Activated effector memory CD4-positive, alpha-beta T cell treated with Interleukin-2 at 50 U/mL for 16 hours (primary cell): ENCODE measurements around the gene B4GALNT2.

ENCODE experiments used
- DNase-seq: peaks from one replicate; pipeline ENCODE4 v3.0.0-alpha.2; 2020

The B4GALNT2 gene

DNA sequence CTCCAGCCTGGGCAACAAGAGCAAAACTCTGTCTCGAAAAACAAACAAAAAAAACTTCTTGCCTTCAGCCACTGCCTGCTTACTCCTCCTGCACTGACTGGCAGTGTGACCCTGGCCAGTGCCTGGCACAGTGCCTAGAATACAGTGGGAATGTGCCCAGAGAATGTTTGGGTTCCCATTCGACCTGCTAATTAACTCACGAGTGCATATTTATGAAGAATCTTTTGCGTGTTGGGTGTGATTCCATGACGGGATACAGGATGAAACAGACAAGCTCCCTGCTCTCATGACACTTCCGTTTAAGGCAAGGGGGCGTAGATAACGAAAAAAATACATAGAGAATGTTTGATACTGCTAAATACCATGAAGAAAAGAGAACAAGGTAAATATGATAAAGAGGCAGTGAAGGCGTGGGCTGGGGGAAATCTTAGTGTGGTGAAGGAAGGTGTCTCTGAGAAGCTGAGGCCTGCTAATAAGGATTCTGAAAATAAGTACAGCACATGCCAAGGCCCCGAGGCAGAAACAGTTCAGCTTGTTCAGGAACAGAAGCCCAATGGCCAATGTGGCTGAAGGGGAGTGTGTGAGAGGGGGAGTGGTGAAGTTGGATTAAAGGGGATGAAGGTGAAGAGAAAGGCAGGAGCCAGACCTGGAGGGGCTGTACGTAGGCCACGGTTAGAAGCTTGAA lies 82.2 kb downstream of the B4GALNT2 start:
- DNase-seq, result no peak

DNA sequence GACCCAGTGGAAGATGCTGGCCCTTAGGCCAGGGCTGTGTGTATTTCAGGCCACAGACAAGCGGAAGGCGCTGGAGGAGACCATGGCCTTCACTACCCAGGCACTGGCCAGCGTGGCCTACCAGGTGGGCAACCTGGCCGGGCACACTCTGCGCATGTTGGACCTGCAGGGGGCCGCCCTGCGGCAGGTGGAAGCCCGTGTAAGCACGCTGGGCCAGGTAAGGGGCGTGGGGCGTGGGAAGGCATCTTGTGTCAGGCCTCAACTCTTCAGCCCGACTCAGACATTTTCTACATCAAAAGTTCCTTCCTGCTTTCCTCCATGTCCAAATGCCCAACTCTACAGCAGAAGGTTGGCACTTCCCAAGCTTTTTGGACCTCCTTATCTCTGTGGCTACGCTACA lies 83.9 kb downstream of the B4GALNT2 start:
- no peak for DNase-seq

DNA sequence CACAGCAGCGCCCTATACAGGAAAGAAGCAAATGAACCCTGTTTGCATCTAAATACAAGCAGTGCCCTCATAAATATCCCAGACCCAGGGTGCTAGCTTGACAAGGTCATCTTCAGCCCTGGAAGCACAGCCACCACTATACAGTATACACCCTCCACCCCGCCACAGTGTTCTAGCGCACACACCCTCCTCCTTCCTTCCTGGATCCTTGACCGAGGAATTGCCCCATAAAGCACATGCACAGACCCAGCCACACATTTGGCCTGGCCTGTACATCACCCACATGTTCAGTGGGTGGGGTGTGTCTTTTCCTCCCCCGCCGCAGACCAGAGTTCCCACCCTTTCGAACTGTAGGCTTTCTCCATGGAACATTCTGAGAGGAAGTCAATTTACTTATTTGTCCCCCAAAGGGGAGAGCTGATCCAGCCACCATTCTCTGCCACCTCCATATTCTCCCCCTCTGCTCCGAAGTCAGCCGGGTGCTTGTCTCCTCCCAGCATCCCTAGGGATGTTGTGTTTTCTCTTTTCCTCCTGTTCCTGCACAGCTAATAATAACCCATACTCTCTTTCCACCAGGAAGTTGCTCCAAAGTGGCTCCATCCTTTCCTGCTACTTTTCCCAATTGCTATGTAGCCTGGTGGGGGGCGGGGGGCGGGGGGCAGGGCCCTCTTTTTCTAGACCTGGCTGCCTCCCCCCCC lies 84.5 kb downstream of the B4GALNT2 start:
- DNase-seq, result no peak

DNA sequence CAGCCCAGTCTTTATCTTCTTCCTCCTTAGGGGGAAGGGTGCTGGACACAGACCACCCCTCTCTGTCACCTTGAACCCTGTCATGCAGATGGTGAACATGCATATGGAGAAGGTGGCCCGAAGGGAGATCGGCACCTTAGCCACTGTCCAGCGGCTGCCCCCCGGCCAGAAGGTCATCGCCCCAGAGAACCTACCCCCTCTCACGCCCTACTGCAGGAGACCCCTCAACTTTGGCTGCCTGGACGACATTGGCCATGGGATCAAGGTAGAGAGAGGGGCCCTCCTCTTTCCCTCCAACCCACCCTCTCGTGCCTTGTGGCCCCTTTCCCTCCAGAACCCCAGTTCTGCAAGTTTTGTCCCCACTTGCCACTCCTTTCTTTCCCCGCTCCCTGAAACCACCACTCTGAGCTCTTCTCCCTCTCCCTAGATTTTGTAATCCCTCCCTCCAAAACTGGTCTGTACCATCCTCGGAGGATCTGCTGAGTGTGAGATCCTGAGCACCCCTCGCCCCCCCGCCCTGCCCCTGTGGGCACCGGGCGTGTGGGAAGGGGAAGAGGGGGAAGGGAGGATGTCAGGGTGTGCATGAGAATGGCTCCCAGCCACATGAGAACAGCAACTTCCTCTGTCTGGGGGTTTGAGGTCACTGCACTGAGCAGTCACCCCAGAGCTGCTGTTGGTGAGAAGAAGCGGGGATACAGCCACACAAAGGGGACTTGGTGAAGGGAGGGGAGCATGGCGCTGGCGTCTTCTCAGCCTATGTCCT lies 85.3 kb downstream of the B4GALNT2 start:
- DNase-seq, result peak; percentile 61

DNA sequence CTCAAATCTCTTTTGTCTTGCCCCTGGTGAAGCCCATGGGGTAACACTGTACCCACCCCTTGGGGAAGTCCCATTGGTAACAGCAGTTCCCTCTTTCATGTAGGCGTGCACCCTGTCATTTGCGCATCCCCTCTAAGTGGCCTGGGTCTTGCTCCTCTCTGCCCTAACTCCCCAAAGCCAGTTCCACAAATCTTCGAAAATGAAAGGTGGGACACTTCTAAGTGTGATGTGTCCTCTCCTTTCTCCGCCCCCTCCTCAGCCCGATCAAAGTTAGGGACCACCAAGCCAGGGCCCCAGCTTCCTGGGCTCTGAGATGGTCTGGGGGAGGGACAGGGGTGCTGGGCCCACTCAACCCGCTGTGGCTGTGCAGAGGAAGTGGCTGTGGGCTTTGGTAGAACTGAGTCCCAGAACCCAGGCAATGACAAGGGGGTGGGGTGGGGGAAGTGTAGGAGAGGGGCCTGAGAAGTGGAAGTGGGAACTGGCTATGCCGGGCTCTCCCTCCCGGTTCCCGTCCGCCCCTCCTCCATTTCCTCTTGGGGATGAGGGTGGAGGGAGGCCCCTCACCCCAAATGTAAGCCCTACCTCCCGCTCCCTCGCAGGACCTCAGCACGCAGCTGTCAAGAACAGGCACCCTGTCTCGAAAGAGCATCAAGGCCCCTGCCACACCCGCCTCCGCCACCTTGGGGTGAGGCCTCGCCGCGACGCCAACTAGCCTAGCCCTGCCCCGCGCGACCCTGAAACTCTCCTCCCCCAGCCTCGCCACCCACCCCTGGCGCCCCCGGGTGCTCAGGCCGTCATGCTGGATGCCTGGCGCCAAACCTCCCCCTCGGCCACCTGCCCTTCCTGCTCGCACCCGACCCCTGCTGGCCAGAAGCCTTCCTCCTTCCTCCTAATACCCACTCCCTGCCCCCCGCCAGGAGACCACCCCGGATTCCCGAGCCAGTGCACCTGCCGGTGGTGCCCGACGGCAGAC lies 86.7 kb downstream of the B4GALNT2 start:
- no peak for DNase-seq

DNA sequence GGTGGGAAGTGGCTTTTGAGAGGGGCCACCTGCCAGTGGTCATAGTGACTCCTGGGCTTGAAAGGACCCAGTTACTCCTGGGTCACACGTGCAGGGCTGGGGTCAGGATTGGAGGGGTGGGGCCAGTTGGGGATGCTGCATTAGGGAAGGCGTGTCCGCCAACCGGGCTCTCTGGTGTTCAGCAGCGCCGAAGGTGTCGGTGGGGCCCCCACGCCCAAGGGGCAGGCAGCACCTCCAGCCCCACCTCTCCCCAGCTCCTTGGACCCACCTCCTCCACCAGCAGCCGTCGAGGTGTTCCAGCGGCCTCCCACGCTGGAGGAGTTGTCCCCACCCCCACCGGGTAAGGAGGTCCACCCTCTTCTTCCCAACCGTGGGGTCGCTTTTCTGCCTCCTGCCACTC lies 87.4 kb downstream of the B4GALNT2 start:
- DNase-seq, result no peak

DNA sequence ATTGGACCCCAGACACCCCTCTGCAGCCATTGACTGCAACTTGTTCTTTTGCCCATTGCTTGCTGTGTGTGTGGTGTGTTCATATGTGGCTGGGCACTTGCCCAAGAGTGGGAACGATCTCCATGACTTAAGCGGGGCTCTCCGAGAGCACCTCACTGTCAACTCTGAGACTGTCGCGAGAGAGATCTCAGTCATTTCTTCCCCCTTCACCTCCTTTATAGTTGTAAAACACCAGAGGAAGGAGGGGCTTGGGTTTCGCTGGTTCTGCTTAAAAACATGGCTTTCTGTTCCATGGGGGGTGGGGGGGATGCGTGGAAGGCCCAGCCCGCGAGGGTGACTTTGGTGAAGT lies 90.6 kb downstream of the B4GALNT2 start:
- DNase-seq, result no peak

DNA sequence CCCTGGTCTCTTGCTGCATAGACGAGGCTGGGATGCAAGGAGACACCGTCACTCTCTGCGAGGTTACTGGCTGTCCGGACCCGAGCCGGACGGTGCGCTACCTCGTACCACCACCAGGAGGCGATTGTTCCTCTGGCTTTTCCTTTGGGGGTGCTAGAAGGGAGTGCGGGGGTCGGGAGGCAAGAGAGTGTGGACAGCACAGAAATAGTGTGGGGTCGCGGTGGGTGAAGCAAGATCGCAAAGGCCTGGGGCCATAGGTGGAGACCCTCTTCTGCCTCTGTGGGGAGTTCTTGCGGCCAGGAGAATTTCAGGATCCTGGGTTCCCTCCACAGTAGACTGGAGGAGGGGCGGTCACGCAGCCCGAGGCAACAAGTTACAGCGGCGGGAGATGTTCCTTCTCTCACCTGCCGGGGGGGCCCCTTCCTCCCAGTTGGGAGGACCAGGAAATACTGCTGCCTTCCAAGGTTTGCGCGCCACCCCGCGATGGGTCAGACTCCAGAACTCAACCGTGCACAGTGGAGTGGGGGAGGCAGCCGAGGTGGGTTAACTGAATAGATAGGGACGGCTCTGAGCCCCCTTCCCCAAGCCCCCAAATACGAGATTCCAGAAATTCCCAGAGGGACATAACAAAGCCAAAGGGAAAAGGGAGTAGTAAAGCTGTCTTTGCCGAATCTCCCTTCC lies 91.1 kb downstream of the B4GALNT2 start:
- peak; percentile 38 for DNase-seq

DNA sequence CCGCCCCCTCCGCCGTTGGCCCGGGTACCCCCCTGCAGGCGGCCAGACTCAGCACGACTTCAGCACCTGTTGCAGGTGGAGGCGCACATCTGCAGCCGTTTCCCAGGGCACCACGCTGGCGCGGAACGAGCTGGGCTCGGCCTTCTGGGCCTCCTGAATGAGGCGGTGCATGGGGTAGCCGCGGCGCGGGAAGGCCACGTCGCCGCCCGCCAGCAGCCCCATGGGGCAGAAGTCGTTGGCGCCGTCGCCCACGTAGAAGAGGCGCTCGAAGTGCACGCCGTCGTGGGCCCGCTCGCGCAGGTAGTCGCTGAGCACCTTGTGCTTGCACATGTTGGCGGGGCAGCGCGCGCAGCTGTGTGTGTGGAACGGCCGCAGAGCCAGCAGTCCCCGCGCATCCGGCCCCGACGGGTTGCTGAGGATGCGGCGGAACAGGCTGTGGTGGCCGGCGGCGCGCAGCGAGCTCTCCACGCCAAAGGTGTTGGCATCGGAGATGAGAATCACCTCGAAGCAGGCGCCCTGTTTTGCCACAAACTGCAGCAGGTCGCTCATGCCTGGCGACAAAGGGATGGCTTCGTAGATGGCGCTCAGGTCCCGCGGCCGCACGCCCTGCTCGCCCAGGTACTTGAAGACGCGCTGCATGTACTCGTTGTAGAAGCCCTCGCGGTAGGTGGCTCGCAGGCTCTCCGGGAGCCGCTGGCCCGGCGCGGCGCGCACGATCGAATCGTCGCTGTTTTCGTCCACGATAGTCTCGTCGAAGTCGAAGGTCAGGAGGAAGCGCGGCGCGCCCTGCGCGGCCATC lies 91.8 kb downstream of the B4GALNT2 start:
- DNase-seq, result peak; percentile 43

DNA sequence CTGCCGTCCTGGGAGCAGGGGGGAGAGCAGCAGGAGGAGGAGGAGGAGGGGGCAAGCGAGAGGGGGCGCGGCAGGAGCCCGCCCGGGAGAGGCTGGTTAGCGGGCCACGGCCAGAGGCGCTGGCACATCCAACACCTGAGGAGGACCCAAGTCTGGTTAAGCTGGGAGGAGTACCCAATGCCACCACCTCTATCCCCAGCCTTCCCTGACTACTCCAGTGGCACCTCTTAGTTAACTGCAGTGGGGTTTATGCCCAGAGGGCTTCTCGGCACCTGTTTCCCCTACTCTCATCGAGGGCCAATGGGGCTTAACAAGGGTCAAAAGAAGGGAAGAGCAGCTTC lies 92.4 kb downstream of the B4GALNT2 start:
- DNase-seq, result no peak

DNA sequence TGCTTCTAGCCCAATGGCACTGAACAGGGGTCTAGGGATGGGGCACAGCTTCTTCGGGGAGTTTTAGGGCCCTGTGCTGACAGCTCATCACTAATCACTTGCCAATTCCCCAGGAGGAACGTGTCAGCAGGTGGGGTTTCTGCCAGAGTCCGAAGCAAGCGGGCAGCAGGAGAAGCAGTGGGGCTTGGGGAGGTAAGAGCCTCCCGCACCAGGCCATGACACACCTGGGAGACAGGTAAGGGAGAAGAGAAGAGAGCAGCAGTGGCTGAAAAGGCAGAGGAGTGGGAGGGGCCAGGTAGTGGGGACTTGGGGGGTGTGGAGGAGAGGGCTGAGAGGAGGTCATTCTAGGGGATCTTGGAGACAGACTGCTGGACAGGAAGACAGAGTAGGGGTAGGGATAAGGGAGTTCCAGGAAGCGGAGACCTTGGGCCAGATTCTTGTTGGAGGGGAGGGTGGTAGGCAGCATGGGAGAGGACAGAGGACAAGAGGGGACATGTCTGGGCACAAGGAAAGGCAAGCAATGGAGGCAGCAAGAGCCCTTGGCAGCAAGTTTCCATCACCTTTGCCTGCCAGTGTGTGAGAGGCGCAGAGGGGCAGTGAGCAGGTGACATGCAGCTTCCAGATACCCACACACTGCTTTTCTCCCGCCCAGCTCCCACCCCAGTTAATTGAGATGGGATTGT lies 93.1 kb downstream of the B4GALNT2 start:
- DNase-seq, result no peak
